Epithelial cell of esophagus (primary cell): ENCODE results near the gene ZNF302.

Experiments used
- DNase-seq: peaks from one replicate; pipeline ENCODE4 v3.0.0; 2010; ENCODE audit warnings: low read depth
- H3K4me3 ChIP-seq: 2 replicates; pipeline ENCODE4 v1.5.1; 2011; ENCODE audit warnings: mild to moderate bottlenecking, low read length, control low read depth
- CTCF ChIP-seq: IDR thresholded peaks from 2 replicates; pipeline ENCODE4 v1.5.1; 2011; ENCODE audit warnings: low read depth, mild to moderate bottlenecking, low read length, control low read depth, inconsistent platforms; ENCODE audit not compliant: insufficient read depth; ENCODE audit errors: missing control alignments

The ZNF302 gene

DNA sequence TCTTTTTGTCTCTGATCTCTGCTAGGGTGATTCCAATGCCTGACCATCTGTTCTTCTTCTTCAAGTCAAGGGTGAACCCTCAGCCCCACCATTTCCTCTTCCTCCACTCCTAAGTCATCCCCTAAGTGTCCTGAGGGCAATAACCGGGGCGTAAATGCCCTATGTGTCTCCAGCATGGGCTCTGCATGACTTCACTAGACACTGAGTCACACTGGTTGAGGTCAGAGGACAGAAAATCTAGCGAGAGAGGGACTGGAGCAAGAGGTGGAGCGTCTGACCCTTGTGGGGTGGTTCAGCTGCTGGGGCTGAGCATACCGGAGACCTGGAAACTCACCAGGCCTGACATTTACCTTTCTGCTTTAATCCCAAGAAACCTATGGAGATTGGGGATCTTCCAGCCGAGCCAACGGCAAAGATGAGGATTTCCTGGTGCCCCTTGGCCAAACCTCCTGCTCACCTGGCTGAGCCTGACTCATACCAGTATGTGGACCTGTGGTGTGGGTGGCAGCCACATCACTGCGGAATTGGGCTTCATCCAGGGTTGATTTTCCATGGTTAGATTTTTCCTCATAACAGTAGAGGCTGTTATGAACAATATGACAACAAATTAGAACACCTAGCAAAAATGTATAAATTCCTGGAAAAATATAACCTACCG is 27.5 kb upstream of the ZNF302 start:
- H3K4me3 ChIP-seq = no peak overlapping the region
- no peak for TF ChIP-seq CTCF
- no peak for DNase-seq

DNA sequence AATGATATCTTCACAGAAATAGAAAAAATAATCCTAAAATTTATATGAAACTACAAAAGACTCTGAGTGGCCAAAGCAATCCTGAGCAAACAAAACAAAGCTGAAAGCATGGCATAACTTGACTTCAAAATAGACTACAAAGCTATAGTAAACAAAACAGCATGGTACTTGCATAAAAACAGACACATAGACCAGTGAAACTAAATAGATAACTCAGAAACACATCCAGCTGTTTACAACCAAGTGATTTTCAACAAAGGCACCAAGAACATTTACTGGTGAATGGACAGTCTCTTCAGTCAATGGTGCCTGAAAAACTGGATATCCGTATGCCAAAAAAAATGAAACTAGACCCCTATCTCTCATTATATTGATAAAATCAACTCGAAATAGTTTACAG is 25.7 kb upstream of the ZNF302 start:
- no peak overlapping the region for H3K4me3 ChIP-seq
- TF ChIP-seq CTCF = no peak
- DNase-seq = no peak

GRCh38 chr19:34654796-34655195 is 22.7 kb upstream of the ZNF302 start:
- no peak for DNase-seq
- no peak for TF ChIP-seq CTCF
- no peak overlapping the region for H3K4me3 ChIP-seq

GRCh38 chr19:34655651-34656050 is 21.8 kb upstream of the ZNF302 start:
- TF ChIP-seq CTCF = no peak
- H3K4me3 ChIP-seq = no peak overlapping the region
- no peak for DNase-seq

DNA sequence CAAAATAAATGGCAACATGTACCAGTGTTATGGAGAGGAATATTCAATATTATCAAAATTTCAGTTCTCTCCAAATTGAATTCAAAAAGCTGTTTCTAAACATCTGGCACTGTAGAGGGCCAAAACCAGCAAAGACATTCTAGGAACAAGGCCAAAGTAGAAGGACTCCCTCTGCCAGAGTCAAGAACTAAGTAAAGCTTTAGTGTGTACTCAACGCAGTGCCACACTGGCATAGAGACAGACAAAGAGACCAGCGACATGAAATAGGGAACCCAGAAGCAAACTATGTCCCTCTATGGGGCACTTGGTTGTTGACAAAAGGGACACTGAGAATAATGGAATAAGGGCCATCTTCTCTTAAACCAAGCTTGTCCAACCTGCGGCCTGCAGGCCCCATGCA is 16.1 kb upstream of the ZNF302 start:
- H3K4me3 ChIP-seq = no peak overlapping the region
- no peak for DNase-seq
- TF ChIP-seq CTCF = no peak

GRCh38 chr19:34662919-34663318 is 14.6 kb upstream of the ZNF302 start:
- H3K4me3 ChIP-seq = no peak overlapping the region
- peak; percentile 36 for DNase-seq
- TF ChIP-seq CTCF = peak; percentile 43

DNA sequence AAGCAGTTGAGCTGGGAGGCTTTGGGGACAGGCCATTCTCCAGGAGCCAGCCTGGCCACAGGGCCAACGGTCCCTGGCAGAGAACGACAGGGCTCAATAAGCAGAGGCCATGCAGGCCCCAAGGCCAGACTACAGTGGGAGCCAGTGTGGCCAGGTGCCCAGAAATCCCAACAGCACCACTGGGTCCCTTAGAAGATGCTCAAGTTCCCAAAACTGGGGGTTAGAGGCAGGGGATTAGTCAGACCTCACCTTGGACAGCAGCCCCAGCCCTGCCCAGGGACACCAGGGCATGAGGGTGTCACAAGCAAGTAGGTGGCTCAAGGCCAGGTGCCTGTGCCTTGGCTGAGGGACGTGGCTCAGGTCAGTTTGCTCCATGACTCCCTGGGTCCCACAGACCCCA is 13.3 kb upstream of the ZNF302 start:
- DNase-seq = no peak
- no peak overlapping the region for H3K4me3 ChIP-seq
- no peak for TF ChIP-seq CTCF
